ENCODE results near the gene PARD3.

PARD3 gene

GRCh38 chr10:34323192-34323591 lies 491.9 kb downstream of the PARD3 start:
- ChIA-PET CTCF (no interaction called here), POLR2A (no interaction called here)
- TF ChIP-seq BHLHE40 (IDR thresholded peaks at IDR 0.05; ENCODE audit: borderline replicate concordance) (no peak), ELF4 (IDR thresholded peaks at IDR 0.05) (no peak), FOXA1 (IDR thresholded peaks at IDR 0.05) (no peak), NFRKB (IDR thresholded peaks at IDR 0.05) (no peak), L3MBTL2 (conservative IDR thresholded peaks at IDR 0.05) (no peak), FOXK2 (IDR thresholded peaks at IDR 0.05) (no peak), ZNF384 (IDR thresholded peaks at IDR 0.05) (no peak), LEF1 (IDR thresholded peaks at IDR 0.05; ENCODE audit: borderline replicate concordance) (no peak), SUZ12 (IDR thresholded peaks at IDR 0.05) (no peak), FOXM1 (IDR thresholded peaks at IDR 0.05; ENCODE audit: borderline replicate concordance) (no peak), PKNOX1 (IDR thresholded peaks at IDR 0.05) (no peak), HDGF (IDR thresholded peaks at IDR 0.05; ENCODE audit: borderline replicate concordance) (no peak), CTBP1 (IDR thresholded peaks at IDR 0.05; ENCODE audit: borderline replicate concordance) (no peak), ARNT (IDR thresholded peaks at IDR 0.05) (no peak), TARDBP (IDR thresholded peaks at IDR 0.05) (no peak), SP1 (IDR thresholded peaks at IDR 0.05) (no peak)
- no peak for DNase-seq (ENCODE audit: extremely low spot score)

GRCh38 chr10:34320265-34320664 lies 494.8 kb downstream of the PARD3 start:
- POLR2A ChIA-PET, result no interaction called here
- no peak for DNase-seq (ENCODE audit: extremely low spot score)
- TF ChIP-seq CTBP1 (IDR thresholded peaks at IDR 0.05; ENCODE audit: borderline replicate concordance) (no peak), PKNOX1 (IDR thresholded peaks at IDR 0.05) (peak; percentile 88)
- CTCF ChIA-PET, result interaction anchor here (0.9 to 1.1 kb wide), 2 partner anchors 10 to 16 kb away, joined by 3 read pairs; no protein-coding TSS in a partner anchor

GRCh38 chr10:34319197-34319846 lies 495.8 kb downstream of the PARD3 start:
- no peak for DNase-seq (ENCODE audit: extremely low spot score)
- TF ChIP-seq SP1 (IDR thresholded peaks at IDR 0.05) (no peak), BHLHE40 (IDR thresholded peaks at IDR 0.05; ENCODE audit: borderline replicate concordance) (no peak), ZNF384 (IDR thresholded peaks at IDR 0.05) (no peak), LEF1 (IDR thresholded peaks at IDR 0.05; ENCODE audit: borderline replicate concordance) (no peak), FOXM1 (IDR thresholded peaks at IDR 0.05; ENCODE audit: borderline replicate concordance) (no peak), TARDBP (IDR thresholded peaks at IDR 0.05) (no peak), L3MBTL2 (conservative IDR thresholded peaks at IDR 0.05) (no peak), PKNOX1 (IDR thresholded peaks at IDR 0.05) (no peak)
- ChIA-PET CTCF (interaction anchor here (0.6 to 1.1 kb wide), 2 partner anchors 9 to 14 kb away, joined by 3 to 4 read pairs; no protein-coding TSS in a partner anchor), POLR2A (no interaction called here)

- ChIA-PET POLR2A (no interaction called here), CTCF (no interaction called here)
- TF ChIP-seq TARDBP (IDR thresholded peaks at IDR 0.05) (no peak), PKNOX1 (IDR thresholded peaks at IDR 0.05) (peak; percentile 92), FOXM1 (IDR thresholded peaks at IDR 0.05; ENCODE audit: borderline replicate concordance) (no peak), CTBP1 (IDR thresholded peaks at IDR 0.05; ENCODE audit: borderline replicate concordance) (peak; percentile 67; the same call in 1 of the 2 replicates)
- no peak for DNase-seq (ENCODE audit: extremely low spot score)
These were observed 498.9 kb downstream of the PARD3 start for GRCh38 chr10:34316154-34316553.

- DNase-seq (ENCODE audit: extremely low spot score), result no peak
- TF ChIP-seq FOXA1 (IDR thresholded peaks at IDR 0.05) (no peak), TARDBP (IDR thresholded peaks at IDR 0.05) (no peak), FOXK2 (IDR thresholded peaks at IDR 0.05) (no peak), PKNOX1 (IDR thresholded peaks at IDR 0.05) (no peak), BHLHE40 (IDR thresholded peaks at IDR 0.05; ENCODE audit: borderline replicate concordance) (no peak)
- CTCF ChIA-PET, result interaction anchor here (0.5 kb wide), 1 partner anchor 853 kb away, joined by 3 read pairs; no protein-coding TSS in a partner anchor
- POLR2A ChIA-PET, result no interaction called here
These were observed 500.6 kb downstream of the PARD3 start for GRCh38 chr10:34314457-34314856.

GRCh38 chr10:34313888-34314287 lies 501.2 kb downstream of the PARD3 start:
- ChIA-PET CTCF (interaction anchor here (0.5 to 0.6 kb wide), 2 partner anchors 12 to 852 kb away, joined by 3 to 4 read pairs; no protein-coding TSS in a partner anchor), POLR2A (no interaction called here)
- no peak for DNase-seq (ENCODE audit: extremely low spot score)
- TF ChIP-seq SUZ12 (IDR thresholded peaks at IDR 0.05) (no peak), L3MBTL2 (conservative IDR thresholded peaks at IDR 0.05) (no peak), FOXK2 (IDR thresholded peaks at IDR 0.05) (no peak)
